H9 (cell line): ENCODE results near the gene COPS8. TPM values are rescaled to one million over a fixed set of nuclear protein-coding genes. Genes with fewer than 3 reads are reported as not detected.

Experiments
- DNase-seq: peaks from one replicate; pipeline ENCODE4 v3.0.0-alpha.2; 2017
- H2AFZ ChIP-seq: one replicate; pipeline ENCODE4 v1.6.1; 2013; ENCODE audit warnings: mild to moderate bottlenecking, low read length, control low read depth, moderate library complexity
- H2AK5ac ChIP-seq: 2 replicates; pipeline ENCODE4 v1.6.1; 2013; ENCODE audit warnings: low read length, control low read depth, mixed read lengths; ENCODE audit not compliant: insufficient read length
- H2BK120ac ChIP-seq: one replicate; pipeline ENCODE4 v1.6.1; 2013; ENCODE audit warnings: low read depth, mild to moderate bottlenecking, low read length, control low read depth, inconsistent platforms; ENCODE audit not compliant: poor library complexity, severe bottlenecking
- H2BK12ac ChIP-seq: 2 replicates; pipeline ENCODE4 v1.6.1; 2013; ENCODE audit warnings: low read length, control low read depth, mixed read lengths, low read depth; ENCODE audit not compliant: insufficient read length
- H2BK15ac ChIP-seq: 2 replicates; pipeline ENCODE4 v1.6.1; 2013; ENCODE audit warnings: low read depth, low read length, control low read depth
- H2BK20ac ChIP-seq: one replicate; pipeline ENCODE4 v1.6.1; 2013; ENCODE audit warnings: low read depth, mild to moderate bottlenecking, low read length, control low read depth, inconsistent platforms; ENCODE audit not compliant: poor library complexity, severe bottlenecking
- H2BK5ac ChIP-seq: 2 replicates; pipeline ENCODE4 v1.6.1; 2013; ENCODE audit warnings: low read length, control low read depth, mixed read lengths; ENCODE audit not compliant: insufficient read length
- H3K14ac ChIP-seq: 2 replicates; pipeline ENCODE4 v1.6.1; 2013; ENCODE audit warnings: low read length, control low read depth; ENCODE audit not compliant: insufficient read depth
- H3K18ac ChIP-seq: 2 replicates; pipeline ENCODE4 v1.6.1; 2013; ENCODE audit warnings: low read depth, mild to moderate bottlenecking, mixed read lengths, low read length, control low read depth; ENCODE audit not compliant: insufficient read length
- H3K23ac ChIP-seq: 2 replicates; pipeline ENCODE4 v1.6.1; 2013; ENCODE audit warnings: low read length, control low read depth, mixed read lengths, low read depth; ENCODE audit not compliant: insufficient read length
- H3K23me2 ChIP-seq: 2 replicates; pipeline ENCODE4 v1.6.1; 2013; ENCODE audit warnings: low read depth, mild to moderate bottlenecking, mixed read lengths, low read length, control low read depth; ENCODE audit not compliant: insufficient read length, poor library complexity, severe bottlenecking
- H3K27ac ChIP-seq: 2 replicates; pipeline ENCODE4 v1.5.1; 2013; ENCODE audit warnings: low read length, control low read depth, mixed read lengths, low read depth; ENCODE audit not compliant: insufficient read length
- H3K27me3 ChIP-seq: 2 replicates; pipeline ENCODE4 v1.6.1; 2013; ENCODE audit warnings: low read length, control low read depth, inconsistent platforms; ENCODE audit not compliant: insufficient read depth
- H3K4ac ChIP-seq: 2 replicates; pipeline ENCODE4 v1.6.1; 2013; ENCODE audit warnings: low read depth, mild to moderate bottlenecking, control low read depth, inconsistent platforms, low read length, moderate library complexity
- H3K4me1 ChIP-seq: 2 replicates; pipeline ENCODE4 v1.6.1; 2013; ENCODE audit warnings: low read length, control low read depth, inconsistent platforms; ENCODE audit not compliant: insufficient read depth
- H3K4me2 ChIP-seq: 2 replicates; pipeline ENCODE4 v1.6.1; 2013; ENCODE audit warnings: low read length, control low read depth, mixed read lengths; ENCODE audit not compliant: insufficient read length, insufficient read depth
- H3K56ac ChIP-seq: 2 replicates; pipeline ENCODE4 v1.6.1; 2013; ENCODE audit warnings: low read depth, mild to moderate bottlenecking, mixed read lengths, low read length, control low read depth; ENCODE audit not compliant: insufficient read length
- H3K79me1 ChIP-seq: 2 replicates; pipeline ENCODE4 v1.6.1; 2013; ENCODE audit warnings: low read depth, mild to moderate bottlenecking, moderate library complexity, low read length, control low read depth, inconsistent platforms; ENCODE audit not compliant: insufficient read depth, poor library complexity, severe bottlenecking
- H3K79me2 ChIP-seq: 2 replicates; pipeline ENCODE4 v1.6.1; 2013; ENCODE audit warnings: low read length, control low read depth, inconsistent platforms; ENCODE audit not compliant: insufficient read depth
- H3K9ac ChIP-seq: 2 replicates; pipeline ENCODE4 v1.6.1; 2013; ENCODE audit warnings: low read length, control low read depth, mixed read lengths; ENCODE audit not compliant: insufficient read length; ENCODE audit errors: extremely low read depth
- H3K9me3 ChIP-seq: one replicate; pipeline ENCODE4 v1.6.1; 2013; ENCODE audit warnings: low read depth, low read length, inconsistent platforms; ENCODE audit not compliant: control insufficient read depth
- H3T11ph ChIP-seq: one replicate; pipeline ENCODE4 v1.6.1; 2013; ENCODE audit warnings: mild to moderate bottlenecking, low read length, control low read depth, inconsistent platforms
- H4K20me1 ChIP-seq: one replicate; pipeline ENCODE4 v1.6.1; 2013; ENCODE audit not compliant: control insufficient read depth, insufficient read length, insufficient read depth
- H4K5ac ChIP-seq: 2 replicates; pipeline ENCODE4 v1.6.1; 2013; ENCODE audit warnings: low read depth, mild to moderate bottlenecking, mixed read lengths, low read length, control low read depth; ENCODE audit not compliant: insufficient read length
- H4K8ac ChIP-seq: replicated peaks from 2 replicates; pipeline ENCODE4 v1.6.1; 2013; ENCODE audit warnings: low read length, control low read depth, mixed read lengths, low read depth; ENCODE audit not compliant: insufficient read length
- H4K91ac ChIP-seq: 2 replicates; pipeline ENCODE4 v1.6.1; 2013; ENCODE audit warnings: low read depth, mild to moderate bottlenecking, moderate library complexity, mixed read lengths, low read length, control low read depth; ENCODE audit not compliant: insufficient read length
- H3K27ac Mint-ChIP-seq, 3 experiments: 2 replicates in 2 of 3; 3 replicates in 1 of 3; pipeline ENCODE4 v1.8.0; 2020 to 2021; ENCODE audit warnings: mixed read lengths in 3 of 3, mild to moderate bottlenecking in 1 of 3, moderate library complexity in 1 of 3
- H3K27me3 Mint-ChIP-seq: 2 replicates; pipeline ENCODE4 v1.8.0; 2021; ENCODE audit warnings: low read depth, mild to moderate bottlenecking, moderate library complexity, mixed read lengths
- H3K36me3 Mint-ChIP-seq, 3 experiments: 2 replicates in 2 of 3; 3 replicates in 1 of 3; pipeline ENCODE4 v1.8.0; 2020 to 2021; ENCODE audit warnings: low read depth in 3 of 3, mixed read lengths in 3 of 3; ENCODE audit not compliant: insufficient read depth in 1 of 3
- H3K4me1 Mint-ChIP-seq, 2 experiments: 2 replicates each; pipeline ENCODE4 v1.8.0; 2020; ENCODE audit warnings: mixed read lengths in 2 of 2
- H3K4me3 Mint-ChIP-seq, 2 experiments: 2 replicates in 1 of 2; 3 replicates in 1 of 2; pipeline ENCODE4 v1.8.0; 2020 to 2021; ENCODE audit warnings: mild to moderate bottlenecking in 2 of 2, mixed read lengths in 2 of 2, moderate library complexity in 1 of 2
- H3K9me3 Mint-ChIP-seq, 2 experiments: 2 replicates in 1 of 2; 3 replicates in 1 of 2; pipeline ENCODE4 v1.8.0; 2020; ENCODE audit warnings: mild to moderate bottlenecking in 2 of 2, mixed read lengths in 2 of 2, moderate library complexity in 1 of 2
- CTCF ChIP-seq: fragments of 200-600 bp; sonication (generic); conservative IDR thresholded peaks from 3 replicates; pipeline ENCODE4 v1.8.0; 2021; ENCODE audit warnings: antibody characterized with exemption, mild to moderate bottlenecking
- WGBS: extraction: QIAGEN DNeasy Blood & Tissue Kit; methylation state at CpG from one replicate; pipeline ENCODE4 v1.1.7; 2013; ENCODE audit warnings: missing lambda C conversion rate, low lambda C conversion rate, mixed read lengths; ENCODE audit not compliant: insufficient read length; ENCODE audit errors: extremely low coverage; 5-methylcytosine and 5-hydroxymethylcytosine counted together
- total RNA-seq: library from RNA; stranded (reverse); gene quantifications from 2 replicates; pipeline ENCODE4 v1.2.1, GENCODE V29; 2021

The COPS8 gene
- total RNA-seq, 1 experiment from 2014 or later, result 65.2 TPM

GRCh38 chr2:237043866-237044265 lies 41.8 kb upstream of the COPS8 start:
- H2AFZ ChIP-seq, result no peak overlapping the region
- no peak overlapping the region for H2BK12ac ChIP-seq
- Mint-ChIP-seq H3K9me3 (peaks cover 17% of the 10 kb centered on the region in 2 experiments), H3K36me3 (peaks cover 3 to 17% (median 6%) of the 10 kb centered on the region in 3 experiments; a peak in 6 of 7 replicates), H3K4me1 (peaks cover 24 to 29% of the 10 kb centered on the region in 2 experiments), H3K4me3 (no peak overlapping the region), H3K27me3 (peaks cover 15% of the 10 kb centered on the region), H3K27ac (no peak overlapping the region)
- no peak overlapping the region for H3K4me2 ChIP-seq
- no peak overlapping the region for H3K18ac ChIP-seq
- H3T11ph ChIP-seq, result no peak overlapping the region
- H3K14ac ChIP-seq, result no peak overlapping the region
- no peaks in the 10 kb centered on the region for H4K20me1 ChIP-seq
- H3K79me2 ChIP-seq, result no peaks in the 10 kb centered on the region
- H3K27ac ChIP-seq, result no peak overlapping the region
- no peak overlapping the region for H2BK120ac ChIP-seq
- no peak for TF ChIP-seq CTCF
- H3K56ac ChIP-seq, result no peak overlapping the region
- no peak overlapping the region for H2BK5ac ChIP-seq
- no peak overlapping the region for H2BK20ac ChIP-seq
- H3K9me3 ChIP-seq, result no peaks in the 10 kb centered on the region
- no peak overlapping the region for H4K8ac ChIP-seq
- no peaks in the 10 kb centered on the region for H3K79me1 ChIP-seq
- no peaks in the 10 kb centered on the region for H3K23me2 ChIP-seq
- no peak overlapping the region for H4K5ac ChIP-seq
- no peak overlapping the region for H3K9ac ChIP-seq
- DNase-seq, result no peak
- no CpG with 5 or more reads among the region's 5 CpGs for WGBS
- H2BK15ac ChIP-seq, result no peak overlapping the region
- no peak overlapping the region for H4K91ac ChIP-seq
- no peak overlapping the region for H2AK5ac ChIP-seq
- H3K23ac ChIP-seq, result no peak overlapping the region
- H3K4ac ChIP-seq, result no peak overlapping the region
- no peaks in the 10 kb centered on the region; the same call in 1 of the 2 replicates for H3K4me1 ChIP-seq
- H3K27me3 ChIP-seq, result no peaks in the 10 kb centered on the region
